Measurements from ENCODE around the gene XPO6.

DNA sequence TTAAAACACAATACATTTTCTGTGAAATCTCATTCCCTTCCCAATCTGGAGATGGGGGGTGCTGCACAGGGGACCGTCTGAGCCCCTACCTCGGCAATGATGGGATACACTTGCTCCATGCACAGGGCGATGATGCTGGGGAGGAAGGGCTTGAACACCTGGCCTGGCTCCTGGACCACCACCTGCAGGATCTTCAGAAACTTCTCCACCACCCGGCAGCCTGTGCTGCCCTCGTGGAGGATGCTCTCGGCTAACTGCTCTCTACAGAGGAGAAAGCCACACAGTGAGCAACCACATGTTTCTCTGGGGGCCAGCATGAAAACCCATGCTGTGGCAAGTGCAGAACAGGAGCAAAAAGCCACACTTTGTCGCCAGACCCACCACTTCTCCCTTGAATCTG is 105.8 kb downstream of the XPO6 start:
- no peak for TF ChIP-seq CTCF (IDR thresholded peaks at IDR 0.05)
- TF ChIP-seq POLR2A (IDR thresholded peaks at IDR 0.05), result no peak
